Cardiac muscle cell (in vitro differentiated cells and primary cell): ENCODE results near the gene GPATCH2. TPM values are rescaled to one million over a fixed set of nuclear protein-coding genes. Genes with fewer than 3 reads are reported as not detected.

ENCODE experiments used
- DNase-seq, 2 donors: peaks; one replicate each; pipeline versions ENCODE4 v3.0.0 to v3.0.0-alpha.2; 2010 to 2017; ENCODE audit warnings: low read depth in 1 of 2, low spot score in 1 of 2
- H3K27ac ChIP-seq: fragments of 200-600 bp; sonication (generic); 2 replicates; pipeline ENCODE4 v1.5.1; 2016
- H3K27me3 ChIP-seq: fragments of 200-600 bp; sonication (generic); 2 replicates; pipeline ENCODE4 v1.6.0; 2016; ENCODE audit warnings: control low read depth
- H3K36me3 ChIP-seq: fragments of 200-600 bp; sonication (generic); 2 replicates; pipeline ENCODE4 v1.5.1; 2016; ENCODE audit warnings: control low read depth
- H3K4me1 ChIP-seq: fragments of 200-600 bp; sonication (generic); 2 replicates; pipeline ENCODE4 v1.8.1; 2017; ENCODE audit warnings: low read depth, mild to moderate bottlenecking, mixed run types
- H3K4me3 ChIP-seq: fragments of 200-600 bp; sonication (generic); 2 replicates; pipeline ENCODE4 v1.5.1; 2016; ENCODE audit warnings: mild to moderate bottlenecking
- H3K9me3 ChIP-seq: fragments of 200-600 bp; sonication (generic); 2 replicates; pipeline ENCODE4 v1.5.1; 2017; ENCODE audit warnings: low read depth, mild to moderate bottlenecking, control low read depth
- polyA plus RNA-seq: library from polyadenylated mRNA; unstranded; fragments of >200 nt; fragmentation: Nextera tagmentation; extraction: Ambion mirVana; gene quantifications from 2 replicates; pipeline ENCODE4 v1.2.1, GENCODE V29; 2016
- total RNA-seq: library from RNA; depleted of rRNA; stranded (reverse); fragments of >200 nt; gene quantifications from 2 replicates; pipeline ENCODE4 v1.2.3, GENCODE V29; 2016
- TF ChIP-seq, protein P1 (sequence below): IDR thresholded peaks from 2 replicates; pipeline ENCODE4 v1.5.1; 2012; ENCODE audit warnings: low read depth, mild to moderate bottlenecking, low read length

Gene GPATCH2
- total RNA-seq (15.3 and 16.7 TPM in 2 replicates), polyA plus RNA-seq (9.8 and 11.8 TPM in 2 replicates)

DNA sequence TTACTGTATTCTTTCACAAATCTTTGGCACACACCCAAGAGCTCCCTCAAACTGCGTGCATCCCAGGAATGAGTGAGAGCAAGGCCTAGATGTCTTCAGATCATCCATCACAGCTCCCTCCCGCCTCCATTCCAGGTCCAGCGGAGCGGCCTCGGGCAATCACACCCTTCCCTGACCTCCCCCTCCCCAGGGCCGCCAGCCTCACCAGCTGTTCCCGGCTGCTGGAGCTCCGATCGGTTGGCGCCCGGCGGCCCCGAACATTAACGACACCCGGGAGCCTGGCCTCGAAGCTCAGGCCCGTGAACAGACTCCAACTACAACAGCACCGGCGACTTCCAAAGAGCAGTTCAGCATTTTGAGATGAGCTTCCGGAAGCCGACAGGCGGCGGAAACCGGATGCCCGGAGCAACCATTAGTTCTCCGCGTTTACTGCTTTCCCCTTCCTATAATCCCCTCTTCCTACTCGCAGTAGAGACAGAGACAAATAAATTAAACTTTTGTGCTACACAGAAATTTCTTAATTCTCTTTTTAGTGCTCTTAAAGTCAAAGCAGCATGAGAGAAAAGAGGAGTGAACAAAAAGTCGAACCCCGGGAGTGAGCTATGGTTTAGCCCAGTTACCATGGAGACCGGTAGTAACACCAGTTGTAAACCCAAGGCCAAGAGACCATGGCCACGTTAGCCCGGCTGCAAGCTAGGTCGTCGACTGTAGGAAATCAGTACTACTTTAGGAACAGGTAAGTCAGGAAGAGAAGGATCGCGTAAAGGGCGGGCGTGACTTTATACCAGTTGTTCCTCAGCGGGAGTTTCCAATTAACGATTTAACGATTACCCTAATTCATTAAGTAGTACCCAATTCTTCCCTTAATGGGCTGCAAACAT, at the start of gene GPATCH2, which contains the start of gene SPATA17:
Gene GPATCH2 (minus strand): TSS at position 380 of the 881 bp plus-strand sequence. CDS start 119 bp downstream, at position 261.
Gene SPATA17 (plus strand): TSS at position 634 of the 881 bp plus-strand sequence. CDS start 35 bp downstream, at position 669.
- peak; percentile 89 to 94 for DNase-seq
- no peaks in the 10 kb centered on the region for H3K9me3 ChIP-seq
- no peaks in the 10 kb centered on the region for H3K27me3 ChIP-seq
- peak within 1 kb of the TSS; percentile 82 for H3K4me3 ChIP-seq
- H3K27ac ChIP-seq = peak within 1 kb of the TSS; percentile 99
- H3K36me3 ChIP-seq = no peaks in the 10 kb centered on the region
- H3K4me1 ChIP-seq = peaks cover 17% of the 10 kb centered on the region
- TF ChIP-seq, protein P1, sequence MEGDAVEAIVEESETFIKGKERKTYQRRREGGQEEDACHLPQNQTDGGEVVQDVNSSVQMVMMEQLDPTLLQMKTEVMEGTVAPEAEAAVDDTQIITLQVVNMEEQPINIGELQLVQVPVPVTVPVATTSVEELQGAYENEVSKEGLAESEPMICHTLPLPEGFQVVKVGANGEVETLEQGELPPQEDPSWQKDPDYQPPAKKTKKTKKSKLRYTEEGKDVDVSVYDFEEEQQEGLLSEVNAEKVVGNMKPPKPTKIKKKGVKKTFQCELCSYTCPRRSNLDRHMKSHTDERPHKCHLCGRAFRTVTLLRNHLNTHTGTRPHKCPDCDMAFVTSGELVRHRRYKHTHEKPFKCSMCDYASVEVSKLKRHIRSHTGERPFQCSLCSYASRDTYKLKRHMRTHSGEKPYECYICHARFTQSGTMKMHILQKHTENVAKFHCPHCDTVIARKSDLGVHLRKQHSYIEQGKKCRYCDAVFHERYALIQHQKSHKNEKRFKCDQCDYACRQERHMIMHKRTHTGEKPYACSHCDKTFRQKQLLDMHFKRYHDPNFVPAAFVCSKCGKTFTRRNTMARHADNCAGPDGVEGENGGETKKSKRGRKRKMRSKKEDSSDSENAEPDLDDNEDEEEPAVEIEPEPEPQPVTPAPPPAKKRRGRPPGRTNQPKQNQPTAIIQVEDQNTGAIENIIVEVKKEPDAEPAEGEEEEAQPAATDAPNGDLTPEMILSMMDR = peak; percentile 25

DNA sequence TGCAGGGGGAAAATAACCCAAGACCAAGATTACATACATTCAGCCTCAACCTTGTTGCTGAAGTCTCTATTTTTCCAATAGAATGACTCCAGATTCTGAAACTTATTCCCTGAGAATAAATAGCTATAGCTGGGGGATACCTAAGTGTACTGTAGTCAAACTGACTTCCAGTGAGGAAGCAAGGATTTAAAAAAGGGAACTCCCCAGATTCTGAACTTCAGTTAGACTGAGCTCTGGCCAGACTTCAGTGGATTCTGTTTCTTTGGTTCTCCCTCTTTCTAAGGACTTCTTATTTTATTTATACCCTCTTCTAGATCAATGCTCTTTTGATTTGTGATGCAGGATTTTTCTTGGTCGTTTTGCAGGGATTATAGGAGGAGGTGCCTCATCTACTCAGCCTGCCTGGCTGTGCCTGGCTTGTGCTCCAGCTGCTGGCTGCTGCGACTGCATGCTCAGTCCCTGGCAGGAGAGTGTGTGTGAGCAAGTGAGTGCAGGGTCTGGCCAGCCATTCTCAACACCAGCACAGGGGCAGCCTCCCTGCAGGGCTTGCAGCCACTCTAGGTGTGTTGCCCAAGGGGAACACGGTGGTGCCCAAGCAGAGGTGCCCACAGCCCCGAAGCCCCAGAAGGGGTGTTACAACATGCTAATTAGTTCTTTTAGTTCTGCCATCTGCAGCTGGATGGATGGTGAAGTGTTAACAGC, 43.3 kb upstream of the GPATCH2 start:
- H3K27me3 ChIP-seq = no peaks in the 10 kb centered on the region
- H3K9me3 ChIP-seq = no peaks in the 10 kb centered on the region
- no peak overlapping the region for H3K27ac ChIP-seq
- no peaks in the 10 kb centered on the region for H3K36me3 ChIP-seq
- no peaks in the 10 kb centered on the region for H3K4me1 ChIP-seq
- DNase-seq = peak in 1 of 2 donors; percentile 2
- TF ChIP-seq, protein P1 = no peak
- H3K4me3 ChIP-seq = no peak overlapping the region

DNA sequence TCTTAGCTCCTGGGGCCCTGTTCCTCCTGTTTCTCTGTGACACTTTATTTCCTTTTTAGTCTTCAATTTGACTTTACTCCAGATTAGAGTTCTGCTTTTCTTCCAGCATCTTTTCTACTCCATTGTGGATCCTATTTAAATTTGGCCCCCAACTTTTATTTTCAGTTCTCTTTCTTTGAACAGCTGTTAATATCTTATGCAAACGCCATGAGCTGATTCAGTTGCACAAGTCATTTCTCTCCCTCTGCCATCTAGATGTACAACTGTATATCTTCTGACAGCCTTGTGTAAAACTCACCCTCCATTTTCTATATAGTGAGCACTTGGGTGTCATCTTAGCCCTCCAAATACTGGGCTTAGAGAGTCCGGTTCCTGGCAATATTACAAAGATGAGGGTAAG, 42.5 kb upstream of the GPATCH2 start:
- no peak overlapping the region for H3K27ac ChIP-seq
- no peaks in the 10 kb centered on the region for H3K9me3 ChIP-seq
- H3K4me3 ChIP-seq = no peak overlapping the region
- no peaks in the 10 kb centered on the region for H3K27me3 ChIP-seq
- TF ChIP-seq, protein P1 = no peak
- H3K4me1 ChIP-seq = no peaks in the 10 kb centered on the region
- DNase-seq = no peak
- no peaks in the 10 kb centered on the region for H3K36me3 ChIP-seq

DNA sequence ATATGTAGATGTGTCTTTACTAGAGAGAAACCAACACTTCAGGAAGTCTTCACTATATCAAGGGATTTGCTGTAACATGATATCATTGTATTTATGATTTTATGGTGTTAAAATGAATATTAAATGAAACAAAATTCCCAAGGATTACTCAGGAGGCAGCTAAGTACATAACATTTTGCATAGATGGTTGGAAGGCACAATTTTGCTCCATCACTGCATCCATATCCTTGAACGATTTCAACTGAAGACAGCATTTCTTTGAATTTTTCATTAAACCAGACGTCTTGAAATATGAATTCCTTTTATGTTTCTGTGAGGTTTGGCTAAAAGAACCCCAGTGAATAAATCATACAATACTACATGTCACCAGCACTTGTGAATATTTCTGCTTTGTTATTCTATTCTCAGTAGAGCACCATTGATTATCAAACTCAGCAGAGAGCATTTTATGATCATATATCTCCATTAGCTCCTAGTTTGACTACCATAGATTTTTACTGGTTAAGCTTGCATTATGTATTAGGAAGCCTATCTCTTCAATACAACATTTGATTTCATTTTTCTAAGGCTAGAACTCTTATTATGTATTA, 37.6 kb upstream of the GPATCH2 start:
- H3K36me3 ChIP-seq = no peaks in the 10 kb centered on the region
- H3K27ac ChIP-seq = no peak overlapping the region
- no peaks in the 10 kb centered on the region for H3K4me1 ChIP-seq
- no peaks in the 10 kb centered on the region for H3K9me3 ChIP-seq
- no peak for DNase-seq
- no peaks in the 10 kb centered on the region for H3K27me3 ChIP-seq
- no peak overlapping the region for H3K4me3 ChIP-seq
- TF ChIP-seq, protein P1 = no peak

DNA sequence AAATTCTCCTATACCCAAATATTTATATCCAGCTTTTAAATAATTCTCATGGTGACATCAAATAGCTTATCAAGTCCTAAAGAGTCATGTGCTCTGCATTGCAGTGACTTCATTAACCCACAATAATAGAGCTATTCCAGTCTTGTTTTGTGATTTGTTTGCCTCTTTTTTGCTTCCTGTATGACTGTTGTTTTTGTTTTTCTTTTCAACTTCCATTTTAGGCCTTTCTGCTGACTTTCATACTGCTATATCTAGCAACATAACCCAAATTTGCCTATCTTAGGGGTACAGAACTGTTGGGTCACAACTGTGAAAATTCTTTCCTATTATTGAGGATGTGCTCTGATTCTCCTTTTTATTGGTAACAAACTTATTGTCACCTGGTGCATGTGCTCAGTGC, 30.5 kb upstream of the GPATCH2 start:
- TF ChIP-seq, protein P1 = no peak
- no peaks in the 10 kb centered on the region for H3K9me3 ChIP-seq
- H3K4me1 ChIP-seq = no peaks in the 10 kb centered on the region
- H3K27ac ChIP-seq = no peak overlapping the region
- H3K36me3 ChIP-seq = no peaks in the 10 kb centered on the region
- H3K4me3 ChIP-seq = no peak overlapping the region
- DNase-seq = no peak
- H3K27me3 ChIP-seq = no peaks in the 10 kb centered on the region
